Fibroblast of lung (primary cell): Measurements from ENCODE around the gene KCNAB2. TPM values are rescaled to one million over a fixed set of nuclear protein-coding genes. Genes with fewer than 3 reads are reported as not detected.

Source experiments
- DNase-seq, 2 donors: peaks; one replicate each; pipeline versions ENCODE4 v3.0.0 to v3.0.0-alpha.2; 2010; ENCODE audit warnings: low read depth in 2 of 2
- H2AFZ ChIP-seq: 2 replicates; pipeline ENCODE4 v1.5.1; 2012; ENCODE audit warnings: low read length, control low read depth, inconsistent platforms
- H3K27ac ChIP-seq: 2 replicates; pipeline ENCODE4 v1.5.1; 2011; ENCODE audit warnings: low read length, control low read depth; ENCODE audit not compliant: insufficient read depth
- H3K27me3 ChIP-seq: 2 replicates; pipeline ENCODE4 v1.5.1; 2011; ENCODE audit warnings: mild to moderate bottlenecking, low read length; ENCODE audit not compliant: control insufficient read depth, insufficient read depth
- H3K36me3 ChIP-seq: 2 replicates; pipeline ENCODE4 v1.5.1; 2011; ENCODE audit warnings: low read length; ENCODE audit not compliant: control insufficient read depth, insufficient read depth
- H3K4me1 ChIP-seq: 2 replicates; pipeline ENCODE4 v1.5.1; 2011; ENCODE audit warnings: low read length; ENCODE audit not compliant: control insufficient read depth, insufficient read depth; ENCODE audit errors: extremely low read depth
- H3K4me2 ChIP-seq: 2 replicates; pipeline ENCODE4 v1.5.1; 2011; ENCODE audit warnings: low read length, control low read depth; ENCODE audit not compliant: insufficient read depth; ENCODE audit errors: extremely low read depth
- H3K4me3 ChIP-seq, 4 experiments: fragments of 200-600 bp in 1 of 4; sonication (generic) in 1 of 4; replicated peaks in 1 of 4; 2 replicates each; pipeline ENCODE4 v1.5.1; 2011 to 2016; ENCODE audit warnings: low read length in 4 of 4, low read depth in 3 of 4, mild to moderate bottlenecking in 3 of 4, control low read depth in 2 of 4, inconsistent platforms in 1 of 4, mixed read lengths in 1 of 4; ENCODE audit not compliant: insufficient read depth in 1 of 4; ENCODE audit errors: control extremely low read depth in 1 of 4
- H3K79me2 ChIP-seq: 2 replicates; pipeline ENCODE4 v1.5.1; 2012; ENCODE audit warnings: mild to moderate bottlenecking, low read length, inconsistent platforms; ENCODE audit not compliant: control insufficient read depth, insufficient read depth
- H3K9ac ChIP-seq: 2 replicates; pipeline ENCODE4 v1.5.1; 2011; ENCODE audit warnings: mild to moderate bottlenecking, low read length, control low read depth; ENCODE audit not compliant: insufficient read depth
- H3K9me3 ChIP-seq: 2 replicates; pipeline ENCODE4 v1.5.1; 2012; ENCODE audit warnings: low read depth, low read length; ENCODE audit not compliant: control insufficient read depth, insufficient read depth
- H4K20me1 ChIP-seq: 2 replicates; pipeline ENCODE4 v1.5.1; 2011; ENCODE audit warnings: low read length; ENCODE audit not compliant: control insufficient read depth, insufficient read depth; ENCODE audit errors: extremely low read depth
- CTCF ChIP-seq, 2 donors: IDR thresholded peaks in 1 of 2; conservative IDR thresholded peaks in 1 of 2; 1 replicate in 1 of 2; 2 replicates in 1 of 2; pipeline ENCODE4 v1.5.1; 2011 to 2012; ENCODE audit warnings: low read length in 2 of 2, control low read depth in 1 of 2, inconsistent platforms in 1 of 2, low read depth in 1 of 2, mild to moderate bottlenecking in 1 of 2
- EZH2 ChIP-seq: IDR thresholded peaks from 2 replicates; pipeline ENCODE4 v1.5.1; 2012; ENCODE audit warnings: low read length, control low read depth, mild to moderate bottlenecking; ENCODE audit errors: missing control alignments
- polyA plus RNA-seq, 2 donors: library from polyadenylated mRNA; depleted of rRNA in 1 of 2; stranded (reverse) in 1 of 2; unstranded in 1 of 2; fragments of >200 nt; gene quantifications; 2 replicates each; pipeline ENCODE4 v1.2.1, GENCODE V29; 2011 to 2012; ENCODE audit warnings: missing spikeins in 1 of 2
- total RNA-seq: library from RNA; depleted of rRNA; stranded (reverse); fragments of >200 nt; gene quantifications from 2 replicates; pipeline ENCODE4 v1.2.1, GENCODE V29; 2014

KCNAB2 gene
- total and polyA plus RNA-seq, 2 donors (not counting 1 experiment from before 2014, with no cell fraction given), result 2.2 to 2.5 TPM

GRCh38 chr1:6109688-6110087 lies 64.0 kb downstream of the KCNAB2 start:
- Histone ChIP-seq H3K9me3 (no peaks in the 10 kb centered on the region), H3K79me2 (no peaks in the 10 kb centered on the region), H3K4me1 (no peaks in the 10 kb centered on the region), H3K4me3 (no peak overlapping the region), H3K36me3 (no peaks in the 10 kb centered on the region), H3K27me3 (no peaks in the 10 kb centered on the region), H3K9ac (no peak overlapping the region), H4K20me1 (no peaks in the 10 kb centered on the region), H3K27ac (no peak overlapping the region), H2AFZ (no peak overlapping the region), H3K4me2 (no peak overlapping the region)
- DNase-seq, result no peak
- no peak for TF ChIP-seq EZH2
- no peak for TF ChIP-seq CTCF (conservative IDR thresholded peaks at IDR 0.05 in 1 of 2, IDR thresholded peaks at IDR 0.05 in 1 of 2; ENCODE audit: low read depth in 1 of 2, low read length in 2 of 2)

- no peak overlapping the region for H3K4me3 ChIP-seq
- H4K20me1 ChIP-seq, result no peaks in the 10 kb centered on the region
- no peak overlapping the region for H3K9ac ChIP-seq
- H3K9me3 ChIP-seq, result no peaks in the 10 kb centered on the region
- no peak overlapping the region for H2AFZ ChIP-seq
- TF ChIP-seq EZH2, result no peak
- TF ChIP-seq CTCF (conservative IDR thresholded peaks at IDR 0.05 in 1 of 2, IDR thresholded peaks at IDR 0.05 in 1 of 2; ENCODE audit: low read depth in 1 of 2, low read length in 2 of 2), result no peak
- no peaks in the 10 kb centered on the region for H3K27me3 ChIP-seq
- no peak overlapping the region for H3K27ac ChIP-seq
- no peak overlapping the region for H3K4me2 ChIP-seq
- no peak for DNase-seq
- H3K4me1 ChIP-seq, result no peaks in the 10 kb centered on the region
- no peaks in the 10 kb centered on the region for H3K79me2 ChIP-seq
- H3K36me3 ChIP-seq, result no peaks in the 10 kb centered on the region
These were observed 64.6 kb downstream of the KCNAB2 start for GRCh38 chr1:6110326-6110725.

GRCh38 chr1:6111571-6111970 lies 65.9 kb downstream of the KCNAB2 start:
- H4K20me1 ChIP-seq, result no peaks in the 10 kb centered on the region
- H3K4me2 ChIP-seq, result no peak overlapping the region
- no peak overlapping the region for H3K4me3 ChIP-seq
- no peaks in the 10 kb centered on the region for H3K79me2 ChIP-seq
- H3K36me3 ChIP-seq, result no peaks in the 10 kb centered on the region
- no peak overlapping the region for H3K27ac ChIP-seq
- H3K9me3 ChIP-seq, result no peaks in the 10 kb centered on the region
- DNase-seq, result no peak
- H3K4me1 ChIP-seq, result no peaks in the 10 kb centered on the region
- H3K9ac ChIP-seq, result no peak overlapping the region
- no peak overlapping the region for H2AFZ ChIP-seq
- no peaks in the 10 kb centered on the region for H3K27me3 ChIP-seq
- TF ChIP-seq CTCF (conservative IDR thresholded peaks at IDR 0.05 in 1 of 2, IDR thresholded peaks at IDR 0.05 in 1 of 2; ENCODE audit: low read depth in 1 of 2, low read length in 2 of 2) (no peak), EZH2 (no peak)
